Smooth muscle cell (in vitro differentiated cells): ENCODE data around the gene FAHD2B. TPM values are rescaled to one million over a fixed set of nuclear protein-coding genes. Genes with fewer than 3 reads are reported as not detected.
A peak's percentile ranks its signal among the peaks of the same experiment; 100 is the strongest.
"Not testable (repeated sequence)": the region's sequence is repeated elsewhere in the genome, so short reads cannot be mapped to it uniquely, and the experiment has no call there.

Experiments
- DNase-seq: peaks from one replicate; lab custom pipeline; 2025; ENCODE audit not compliant: unreplicated experiment; lab: John Stamatoyannopoulos, UW
- H2AFZ ChIP-seq: fragments of 200-600 bp; sonication (generic); 2 replicates; pipeline ENCODE4 v1.6.0; 2016; ENCODE audit warnings: antibody characterized with exemption, low read depth, mild to moderate bottlenecking
- H3F3A ChIP-seq: fragments of 200-600 bp; sonication (generic); 2 replicates; pipeline ENCODE4 v1.6.0; 2017; ENCODE audit warnings: antibody characterized with exemption, low read depth
- H3K27ac ChIP-seq: fragments of 200-600 bp; sonication (generic); 2 replicates; pipeline ENCODE4 v1.5.1; 2016; ENCODE audit warnings: low read depth, mild to moderate bottlenecking
- H3K27me3 ChIP-seq: fragments of 200-600 bp; sonication (generic); 2 replicates; pipeline ENCODE4 v1.6.1; 2016; ENCODE audit warnings: low read depth, mild to moderate bottlenecking
- H3K36me3 ChIP-seq: fragments of 200-600 bp; sonication (generic); 2 replicates; pipeline ENCODE4 v1.5.1; 2016; ENCODE audit warnings: low read depth
- H3K4me1 ChIP-seq: fragments of 200-600 bp; sonication (generic); 2 replicates; pipeline ENCODE4 v1.5.1; 2016; ENCODE audit warnings: low read depth
- H3K4me2 ChIP-seq: fragments of 200-600 bp; sonication (generic); 2 replicates; pipeline ENCODE4 v1.6.0; 2016; ENCODE audit warnings: mild to moderate bottlenecking
- H3K4me3 ChIP-seq: fragments of 200-600 bp; sonication (generic); 2 replicates; pipeline ENCODE4 v1.5.1; 2016; ENCODE audit warnings: mild to moderate bottlenecking
- H3K79me2 ChIP-seq: fragments of 200-600 bp; sonication (generic); 2 replicates; pipeline ENCODE4 v1.6.0; 2016; ENCODE audit warnings: low read depth, mild to moderate bottlenecking
- H3K9ac ChIP-seq: fragments of 200-600 bp; sonication (generic); 2 replicates; pipeline ENCODE4 v1.6.0; 2016; ENCODE audit warnings: low read depth
- H3K9me3 ChIP-seq: fragments of 200-600 bp; sonication (generic); replicated peaks from 2 replicates; pipeline ENCODE4 v1.5.1; 2016; ENCODE audit warnings: low read depth
- H4K20me1 ChIP-seq: fragments of 200-600 bp; sonication (generic); 2 replicates; pipeline ENCODE4 v1.6.0; 2016; ENCODE audit warnings: low read depth
- CTCF ChIP-seq: fragments of 200-600 bp; sonication (generic); IDR thresholded peaks from 2 replicates; pipeline ENCODE4 v1.5.1; 2017; ENCODE audit warnings: borderline replicate concordance, mild to moderate bottlenecking, antibody characterized with exemption; ENCODE audit not compliant: insufficient read depth, poor library complexity, severe bottlenecking
- WGBS: methylation state at CpG from one replicate; pipeline ENCODE4 v1.1.7; 2016; ENCODE audit warnings: low lambda C conversion rate; 5-methylcytosine and 5-hydroxymethylcytosine counted together
- polyA plus RNA-seq: library from polyadenylated mRNA; unstranded; fragments of >200 nt; fragmentation: Nextera tagmentation; extraction: Ambion mirVana; gene quantifications from 2 replicates; pipeline ENCODE4 v1.2.1, GENCODE V29; 2016
- total RNA-seq: library from RNA; depleted of rRNA; stranded (reverse); fragments of >200 nt; gene quantifications from 2 replicates; pipeline ENCODE4 v1.2.3, GENCODE V29; 2014

Gene FAHD2B
- total RNA-seq, result 14.6 and 16.0 TPM in 2 replicates
- polyA plus RNA-seq, result 31.2 and 37.6 TPM in 2 replicates

- not testable (repeated sequence) for H3K79me2 ChIP-seq, H3F3A ChIP-seq, H3K27ac ChIP-seq, H3K36me3 ChIP-seq, H4K20me1 ChIP-seq, H3K4me1 ChIP-seq, H3K9me3 ChIP-seq, H3K27me3 ChIP-seq
- peak; percentile 18 for DNase-seq
- peak within 1 kb of the TSS; percentile 71 for H3K4me2 ChIP-seq
- WGBS, result 4% methylated on average over 33 of the region's 48 CpGs
- peak within 1 kb of the TSS; percentile 47 for H3K9ac ChIP-seq
- peak within 1 kb of the TSS; percentile 45 for H3K4me3 ChIP-seq
- peak within 1 kb of the TSS; percentile 54 for H2AFZ ChIP-seq
Observed at GRCh38 chr2:97094772-97095611, at the start of gene FAHD2B. Gene FAHD2B (minus strand): TSS chr2:97094882. CDS start chr2:97091706, 3,176 bp downstream.

GRCh38 chr2:97144016-97144415 lies 49.3 kb upstream of the FAHD2B start:
- WGBS, result 83% methylated on average over 3 of the region's 3 CpGs
- H3K9me3 ChIP-seq, H3K4me1 ChIP-seq, H3K36me3 ChIP-seq, H3F3A ChIP-seq, H3K4me3 ChIP-seq, H3K27me3 ChIP-seq, H3K79me2 ChIP-seq, H3K4me2 ChIP-seq, H2AFZ ChIP-seq, DNase-seq, H3K9ac ChIP-seq, H4K20me1 ChIP-seq, H3K27ac ChIP-seq: not testable (repeated sequence)

- H3F3A ChIP-seq, DNase-seq, H3K79me2 ChIP-seq, H2AFZ ChIP-seq, H3K27ac ChIP-seq, H3K9ac ChIP-seq, H3K4me1 ChIP-seq, H3K27me3 ChIP-seq, H3K36me3 ChIP-seq, H4K20me1 ChIP-seq, H3K9me3 ChIP-seq, H3K4me3 ChIP-seq, H3K4me2 ChIP-seq: not testable (repeated sequence)
- WGBS, result 97% methylated on average over 2 of the region's 2 CpGs
Observed at GRCh38 chr2:97129090-97129489, 34.4 kb upstream of the FAHD2B start.

GRCh38 chr2:97113882-97114255 lies 19.2 kb upstream of the FAHD2B start:
- not testable (repeated sequence) for H3F3A ChIP-seq, H3K79me2 ChIP-seq, H3K27me3 ChIP-seq, H3K4me1 ChIP-seq, H3K36me3 ChIP-seq, DNase-seq, H4K20me1 ChIP-seq, H3K9ac ChIP-seq, H3K9me3 ChIP-seq, H3K27ac ChIP-seq
- Histone ChIP-seq H3K4me2 (peak overlapping the region; percentile 80), H2AFZ (peak overlapping the region; percentile 67), H3K4me3 (peak overlapping the region; percentile 67)
- 3% methylated on average over 13 of the region's 18 CpGs for WGBS

GRCh38 chr2:97113050-97113881 lies 18.6 kb upstream of the FAHD2B start, which contains the start of gene ANKRD36:
Gene ANKRD36 (plus strand): TSS chr2:97113153. CDS start chr2:97113740, 587 bp downstream.
- not testable (repeated sequence) for H3K4me1 ChIP-seq, H3K27me3 ChIP-seq, H4K20me1 ChIP-seq, H3K9me3 ChIP-seq, H3K36me3 ChIP-seq, DNase-seq, H3K79me2 ChIP-seq, H3F3A ChIP-seq
- H3K27ac ChIP-seq, result peak within 1 kb of the TSS; percentile 57
- peak within 1 kb of the TSS; percentile 95 for H2AFZ ChIP-seq
- peak within 1 kb of the TSS; percentile 94 for H3K4me2 ChIP-seq
- peak within 1 kb of the TSS; percentile 63 for H3K9ac ChIP-seq
- TF ChIP-seq CTCF, result peak; percentile 41
- 1% methylated on average over 36 of the region's 74 CpGs for WGBS
- H3K4me3 ChIP-seq, result peak within 1 kb of the TSS; percentile 67
